Measurements from ENCODE around the gene SCRT2.

SCRT2 gene

GRCh38 chr20:634148-634925, 41.3 kb downstream of the SCRT2 start:
- DNase-seq (ENCODE audit: low read depth, low spot score): no peak

- DNase-seq (ENCODE audit: low read depth, low spot score): no peak
Measured at GRCh38 chr20:631101-631500, 44.5 kb downstream of the SCRT2 start.

GRCh38 chr20:626579-626978, 49.0 kb downstream of the SCRT2 start:
- no peak for DNase-seq (ENCODE audit: low read depth, low spot score)

GRCh38 chr20:625360-625932, 50.2 kb downstream of the SCRT2 start:
- DNase-seq (ENCODE audit: low read depth, low spot score): no peak

GRCh38 chr20:623704-624103, 51.9 kb downstream of the SCRT2 start:
- no peak for DNase-seq (ENCODE audit: low read depth, low spot score)

GRCh38 chr20:623021-623420, 52.6 kb downstream of the SCRT2 start:
- DNase-seq (ENCODE audit: low read depth, low spot score): no peak

GRCh38 chr20:622161-622560, 53.4 kb downstream of the SCRT2 start:
- DNase-seq (ENCODE audit: low read depth, low spot score): no peak

- DNase-seq (ENCODE audit: low read depth, low spot score): no peak
Measured at GRCh38 chr20:621125-621756, 54.4 kb downstream of the SCRT2 start.

- DNase-seq (ENCODE audit: low read depth, low spot score): no peak
Measured at GRCh38 chr20:620246-620645, 55.4 kb downstream of the SCRT2 start.

- DNase-seq (ENCODE audit: low read depth, low spot score): no peak
Measured at GRCh38 chr20:618980-619379, 56.6 kb downstream of the SCRT2 start.

- DNase-seq (ENCODE audit: low read depth, low spot score): no peak
Measured at GRCh38 chr20:617934-618690, 57.5 kb downstream of the SCRT2 start.

- DNase-seq (ENCODE audit: low read depth, low spot score): no peak
Measured at GRCh38 chr20:615514-615913, 60.1 kb downstream of the SCRT2 start.

- DNase-seq (ENCODE audit: low read depth, low spot score): no peak
Measured at GRCh38 chr20:611843-612185, 63.8 kb downstream of the SCRT2 start.

All from activated CD4-positive, CD25-positive, alpha-beta regulatory T cell treated with anti-CD3 and anti-CD28 coated beads, Interleukin-2, amount 50 U/mL, for 16 hours (primary cell).